ENCODE results near the gene TMEM144.
"Not testable (repeated sequence)": the region's sequence is repeated elsewhere in the genome, so short reads cannot be mapped to it uniquely, and the experiment has no call there.

The TMEM144 gene

GRCh38 chr4:158261480-158261879 lies 51.2 kb downstream of the TMEM144 start:
- no peak for TF ChIP-seq CTCF (conservative IDR thresholded peaks at IDR 0.05)
- H3K27ac ChIP-seq, result no peak overlapping the region

GRCh38 chr4:158268553-158268952 lies 58.3 kb downstream of the TMEM144 start:
- TF ChIP-seq CTCF (conservative IDR thresholded peaks at IDR 0.05), result no peak
- no peak overlapping the region for H3K27ac ChIP-seq

GRCh38 chr4:158274636-158275035 lies 64.3 kb downstream of the TMEM144 start:
- H3K27ac ChIP-seq, result no peak overlapping the region
- TF ChIP-seq CTCF (conservative IDR thresholded peaks at IDR 0.05), result no peak

GRCh38 chr4:158277558-158277957 lies 67.3 kb downstream of the TMEM144 start:
- TF ChIP-seq CTCF (conservative IDR thresholded peaks at IDR 0.05), result no peak
- H3K27ac ChIP-seq, result no peak overlapping the region

GRCh38 chr4:158279052-158279451 lies 68.8 kb downstream of the TMEM144 start:
- H3K27ac ChIP-seq, result not testable (repeated sequence)

- no peak overlapping the region for H3K27ac ChIP-seq
- TF ChIP-seq CTCF (conservative IDR thresholded peaks at IDR 0.05), result no peak
Observed at GRCh38 chr4:158280856-158281255, 70.6 kb downstream of the TMEM144 start.

- no peak overlapping the region for H3K27ac ChIP-seq
- TF ChIP-seq CTCF (conservative IDR thresholded peaks at IDR 0.05), result no peak
Observed at GRCh38 chr4:158282252-158282651, 72.0 kb downstream of the TMEM144 start.

GRCh38 chr4:158285429-158286216 lies 75.3 kb downstream of the TMEM144 start:
- no peak for TF ChIP-seq CTCF (conservative IDR thresholded peaks at IDR 0.05)
- no peak overlapping the region for H3K27ac ChIP-seq

Data from VCaP (cell line).